BJ (cell line): ENCODE measurements around the gene SMIM35. TPM values are rescaled to one million over a fixed set of nuclear protein-coding genes. Genes with fewer than 3 reads are reported as not detected.

Experiments
- CTCF ChIA-PET: fragments of 350-600 bp; formaldehyde crosslinking; extraction: SDS; loops from one replicate; lab custom pipeline; 2021; ENCODE audit warnings: antibody characterized with exemption, inconsistent platforms; lab: Yijun Ruan, JAX
- POLR2A ChIA-PET: fragments of 300-600 bp; sonication (Branson Sonifier 250); formaldehyde crosslinking; extraction: SDS; loops from one replicate; lab custom pipeline; 2021; ENCODE audit warnings: antibody characterized with exemption; lab: Charles Lee
- DNase-seq: peaks from one replicate; pipeline ENCODE4 v3.0.0-alpha.2; 2011; ENCODE audit warnings: low read depth
- H3K27me3 ChIP-seq: 2 replicates; pipeline ENCODE4 v1.6.0; 2011; ENCODE audit warnings: low read length; ENCODE audit not compliant: control insufficient read depth, insufficient read depth
- H3K36me3 ChIP-seq: 2 replicates; pipeline ENCODE4 v1.5.1; 2011; ENCODE audit warnings: low read length; ENCODE audit not compliant: control insufficient read depth, insufficient read depth
- H3K4me3 ChIP-seq: 2 replicates; pipeline ENCODE4 v1.5.1; 2011; ENCODE audit warnings: low read depth, mild to moderate bottlenecking, control low read depth, low read length
- polyA plus RNA-seq: library from polyadenylated mRNA; depleted of rRNA; stranded (reverse); fragments of >200 nt; gene quantifications from 2 replicates; pipeline ENCODE4 v1.2.3, GENCODE V29; 2011
- TF ChIP-seq, protein P1 (sequence below): IDR thresholded peaks from 2 replicates; pipeline ENCODE4 v1.5.1; 2011; ENCODE audit warnings: low read depth, mild to moderate bottlenecking, control low read depth, inconsistent platforms, low read length, moderate library complexity; ENCODE audit not compliant: insufficient read depth

The SMIM35 gene
- polyA plus RNA-seq, 1 experiment = not detected

GRCh38 chr11:118017111-118017510 lies 69.7 kb downstream of the SMIM35 start:
- DNase-seq = no peak
- Histone ChIP-seq H3K36me3 (no peaks in the 10 kb centered on the region), H3K27me3 (no peaks in the 10 kb centered on the region), H3K4me3 (no peak overlapping the region)
- ChIA-PET POLR2A (no interaction called here), CTCF (no interaction called here)
- TF ChIP-seq, protein P1, sequence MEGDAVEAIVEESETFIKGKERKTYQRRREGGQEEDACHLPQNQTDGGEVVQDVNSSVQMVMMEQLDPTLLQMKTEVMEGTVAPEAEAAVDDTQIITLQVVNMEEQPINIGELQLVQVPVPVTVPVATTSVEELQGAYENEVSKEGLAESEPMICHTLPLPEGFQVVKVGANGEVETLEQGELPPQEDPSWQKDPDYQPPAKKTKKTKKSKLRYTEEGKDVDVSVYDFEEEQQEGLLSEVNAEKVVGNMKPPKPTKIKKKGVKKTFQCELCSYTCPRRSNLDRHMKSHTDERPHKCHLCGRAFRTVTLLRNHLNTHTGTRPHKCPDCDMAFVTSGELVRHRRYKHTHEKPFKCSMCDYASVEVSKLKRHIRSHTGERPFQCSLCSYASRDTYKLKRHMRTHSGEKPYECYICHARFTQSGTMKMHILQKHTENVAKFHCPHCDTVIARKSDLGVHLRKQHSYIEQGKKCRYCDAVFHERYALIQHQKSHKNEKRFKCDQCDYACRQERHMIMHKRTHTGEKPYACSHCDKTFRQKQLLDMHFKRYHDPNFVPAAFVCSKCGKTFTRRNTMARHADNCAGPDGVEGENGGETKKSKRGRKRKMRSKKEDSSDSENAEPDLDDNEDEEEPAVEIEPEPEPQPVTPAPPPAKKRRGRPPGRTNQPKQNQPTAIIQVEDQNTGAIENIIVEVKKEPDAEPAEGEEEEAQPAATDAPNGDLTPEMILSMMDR = no peak

- Histone ChIP-seq H3K36me3 (no peaks in the 10 kb centered on the region), H3K27me3 (no peaks in the 10 kb centered on the region), H3K4me3 (no peak overlapping the region)
- ChIA-PET CTCF (interaction anchor here (0.6 kb wide), 1 partner anchor 69 kb away, joined by 3 read pairs; no protein-coding TSS in a partner anchor), POLR2A (no interaction called here)
- no peak for DNase-seq
- TF ChIP-seq, protein P1 = no peak
These were observed 70.7 kb downstream of the SMIM35 start for GRCh38 chr11:118016104-118016503.

DNA sequence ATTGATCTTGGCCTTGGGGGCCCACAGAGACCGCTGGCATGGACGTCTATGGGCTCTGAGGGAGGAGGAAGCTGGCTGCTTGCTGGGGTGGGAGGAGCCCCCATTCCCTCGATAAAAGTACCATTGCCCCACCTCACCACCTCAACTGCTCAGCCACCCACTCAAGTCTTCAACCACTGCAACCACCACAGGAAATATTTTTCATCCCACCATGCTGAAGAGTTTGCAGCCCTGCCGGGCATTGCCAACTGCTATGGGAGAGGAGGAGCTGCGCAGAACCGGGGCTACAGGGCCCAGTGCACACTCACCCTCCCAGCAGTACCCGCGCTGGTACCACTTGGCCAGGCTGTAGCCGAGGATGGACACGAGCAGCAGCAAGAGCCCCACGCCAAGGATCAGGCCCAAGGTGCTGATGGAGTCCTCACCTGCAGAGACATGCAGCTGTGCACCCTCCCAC lies 71.3 kb downstream of the SMIM35 start:
- Histone ChIP-seq H3K4me3 (no peak overlapping the region), H3K27me3 (no peaks in the 10 kb centered on the region), H3K36me3 (no peaks in the 10 kb centered on the region)
- ChIA-PET CTCF (interaction anchor here (0.6 kb wide), 1 partner anchor 69 kb away, joined by 3 read pairs; no protein-coding TSS in a partner anchor), POLR2A (no interaction called here)
- TF ChIP-seq, protein P1 = no peak
- DNase-seq = no peak

GRCh38 chr11:118014022-118014421 lies 72.7 kb downstream of the SMIM35 start:
- Histone ChIP-seq H3K36me3 (no peaks in the 10 kb centered on the region), H3K27me3 (no peaks in the 10 kb centered on the region), H3K4me3 (no peak overlapping the region)
- TF ChIP-seq, protein P1 = no peak
- no peak for DNase-seq
- POLR2A ChIA-PET = no interaction called here
- CTCF ChIA-PET = no interaction called here

- CTCF ChIA-PET = interaction anchor here (0.5 kb wide), 1 partner anchor 20 kb away, joined by 3 read pairs; no protein-coding TSS in a partner anchor
These were observed 74.6 kb downstream of the SMIM35 start for GRCh38 chr11:118012083-118012669.

More at GRCh38 chr11:118012083-118012669, 74.6 kb downstream of the SMIM35 start:
- Histone ChIP-seq H3K4me3 (no peak overlapping the region), H3K27me3 (no peaks in the 10 kb centered on the region), H3K36me3 (no peaks in the 10 kb centered on the region)
- TF ChIP-seq, protein P1 = no peak
- no peak for DNase-seq
- POLR2A ChIA-PET = no interaction called here
